HG02610 (cell line): ENCODE measurements around the gene YPEL3.
"Not testable (repeated sequence)": the region's sequence is repeated elsewhere in the genome, so short reads cannot be mapped to it uniquely, and the experiment has no call there.

Source experiments
- ATAC-seq: cut with Tn5 transposase; IDR thresholded peaks from one replicate; pipeline ENCODE4 v1.9.1; 2021; ENCODE audit warnings: mild to moderate bottlenecking, moderate library complexity; ENCODE audit not compliant: unreplicated experiment

The YPEL3 gene

DNA sequence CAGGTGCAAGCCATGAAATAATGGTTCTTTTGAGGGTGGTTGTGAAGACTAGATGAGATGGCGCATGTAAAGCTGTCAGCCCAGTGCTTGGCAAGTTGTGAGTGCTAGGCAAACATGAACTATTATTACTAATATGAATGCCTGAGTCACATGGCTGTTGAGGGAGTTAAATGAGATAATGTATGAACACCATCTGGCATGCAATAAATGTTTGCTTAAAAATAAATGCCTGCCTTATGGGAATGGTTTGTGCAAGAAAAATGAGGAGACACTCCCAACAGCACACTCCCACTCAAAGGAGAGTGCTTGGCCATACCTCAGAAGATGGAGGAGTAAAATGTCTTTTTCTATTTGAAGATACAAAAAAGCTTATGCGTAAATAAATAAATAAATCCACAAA, 23.4 kb upstream of the YPEL3 start:
- ATAC-seq, result no peak

DNA sequence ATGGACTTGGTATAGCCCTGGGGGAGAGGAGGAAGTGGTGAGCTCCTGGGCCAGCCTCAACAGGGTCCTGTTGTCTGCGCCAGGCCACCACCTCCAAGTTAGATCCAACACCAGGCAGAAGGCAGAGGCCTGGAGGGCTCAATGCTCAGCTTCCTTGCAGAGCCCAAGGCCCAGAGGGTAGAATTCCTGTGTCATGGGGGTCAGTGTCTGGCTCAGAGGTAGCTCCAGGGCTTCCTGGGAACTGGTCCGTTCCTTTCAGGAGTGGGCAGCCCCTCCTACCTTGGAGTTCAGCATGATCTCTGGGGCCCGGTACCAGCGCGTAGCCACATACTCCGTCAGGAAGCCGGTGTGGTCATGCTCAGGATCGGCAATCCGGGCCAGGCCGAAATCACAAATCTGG, 21.8 kb upstream of the YPEL3 start:
- no peak for ATAC-seq

DNA sequence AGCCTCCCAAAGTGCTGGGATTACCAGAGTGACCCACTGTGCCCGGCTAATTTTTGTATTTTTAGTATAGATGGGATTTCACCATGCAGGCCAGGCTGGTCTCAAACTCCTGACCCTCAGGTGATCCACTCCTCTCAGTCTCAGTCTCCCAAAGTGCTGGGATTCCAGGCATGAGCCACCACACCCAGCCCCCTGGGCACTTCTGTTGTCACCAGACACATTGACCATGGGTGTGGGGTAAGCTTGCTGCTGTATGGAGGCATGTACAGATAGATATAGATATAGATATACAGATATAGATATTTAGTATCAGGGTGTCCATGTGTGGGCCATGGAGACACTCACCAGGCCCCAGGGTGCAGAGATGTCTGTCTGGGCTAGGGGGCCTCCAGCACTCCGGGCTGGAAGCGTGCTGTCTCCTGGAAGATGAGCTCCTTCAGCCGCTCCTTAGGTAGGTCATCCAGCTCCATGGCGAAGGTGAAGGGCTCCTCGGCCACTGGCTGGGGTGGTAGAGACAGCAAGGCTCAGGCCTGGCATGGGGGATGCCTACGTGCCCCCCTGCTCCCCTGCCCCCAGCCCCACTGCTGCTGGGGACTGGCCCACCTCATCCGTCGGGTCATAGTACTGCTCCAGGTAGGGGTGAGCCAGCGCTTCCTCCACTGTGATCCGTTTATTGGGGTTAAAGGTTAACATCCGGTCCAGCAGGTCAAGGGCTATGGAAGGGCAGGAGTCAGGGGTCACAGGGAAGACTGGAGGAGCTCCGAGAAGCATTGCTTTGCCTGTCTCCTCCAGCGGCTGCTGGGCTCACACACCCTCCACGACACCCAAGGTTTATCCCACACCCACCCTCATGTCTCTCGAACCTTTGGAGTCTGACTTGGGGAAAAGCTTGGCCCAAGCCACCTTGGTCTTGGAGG, 20.5 kb upstream of the YPEL3 start:
- no peak for ATAC-seq

DNA sequence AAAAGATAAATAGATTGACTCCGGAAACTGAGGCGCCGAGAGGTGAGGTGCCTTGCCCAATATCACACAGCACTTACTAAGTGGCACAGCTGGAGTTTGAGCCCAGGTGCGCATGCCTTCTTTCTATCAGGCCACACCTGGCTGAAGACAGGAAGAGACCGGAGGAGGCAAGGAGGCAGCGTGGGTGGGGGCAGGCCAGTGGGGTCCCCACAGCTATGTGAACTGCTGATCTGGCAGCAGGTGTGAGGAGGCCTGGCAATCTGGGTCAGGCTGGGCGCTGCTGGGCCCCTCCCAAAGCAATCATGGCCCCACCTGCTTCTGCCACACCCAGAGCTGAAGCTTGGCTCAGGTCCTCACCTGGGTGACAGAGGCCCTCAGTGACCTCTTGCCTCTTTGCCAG, 19.2 kb upstream of the YPEL3 start:
- no peak for ATAC-seq

DNA sequence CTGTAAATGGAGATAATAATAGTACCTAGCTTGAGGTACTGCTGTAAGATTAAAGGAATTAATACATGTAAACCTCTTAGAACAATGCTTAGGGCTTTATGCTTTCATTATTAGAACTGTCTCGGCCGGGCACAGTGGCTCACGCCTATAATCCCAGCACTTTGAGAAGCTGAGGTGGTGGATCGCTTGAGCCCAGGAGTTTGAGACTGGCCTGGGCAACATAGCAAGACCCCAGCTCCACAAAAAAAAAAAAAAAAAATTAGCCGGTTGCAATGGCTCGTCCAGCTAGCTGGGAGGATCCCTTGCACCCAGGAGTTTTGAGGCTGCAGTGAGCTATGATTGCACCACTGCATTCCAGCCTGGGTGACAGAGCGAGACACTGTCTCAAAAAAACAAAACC, 18.8 kb upstream of the YPEL3 start:
- ATAC-seq, result not testable (repeated sequence)

DNA sequence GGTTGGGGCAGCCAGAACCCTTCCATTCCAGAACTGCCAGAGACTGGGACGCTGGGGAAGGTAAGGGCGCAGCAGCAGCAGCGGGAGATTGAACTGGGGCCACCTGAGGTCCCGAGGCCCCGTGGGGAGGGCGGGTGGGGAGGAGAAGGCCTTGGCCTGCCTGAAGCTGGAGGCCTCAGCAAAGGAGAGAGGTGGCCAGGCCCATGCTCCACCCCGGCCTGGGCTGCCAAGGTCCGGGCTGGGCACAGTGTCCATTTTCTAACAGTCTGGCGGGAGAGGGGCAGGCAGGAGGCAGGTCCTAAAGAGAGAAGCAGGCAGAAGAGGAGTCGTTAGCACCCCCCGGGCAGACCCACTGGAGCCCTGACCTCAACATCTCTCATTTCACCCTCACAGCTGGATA, 18.4 kb upstream of the YPEL3 start:
- ATAC-seq, result no peak

DNA sequence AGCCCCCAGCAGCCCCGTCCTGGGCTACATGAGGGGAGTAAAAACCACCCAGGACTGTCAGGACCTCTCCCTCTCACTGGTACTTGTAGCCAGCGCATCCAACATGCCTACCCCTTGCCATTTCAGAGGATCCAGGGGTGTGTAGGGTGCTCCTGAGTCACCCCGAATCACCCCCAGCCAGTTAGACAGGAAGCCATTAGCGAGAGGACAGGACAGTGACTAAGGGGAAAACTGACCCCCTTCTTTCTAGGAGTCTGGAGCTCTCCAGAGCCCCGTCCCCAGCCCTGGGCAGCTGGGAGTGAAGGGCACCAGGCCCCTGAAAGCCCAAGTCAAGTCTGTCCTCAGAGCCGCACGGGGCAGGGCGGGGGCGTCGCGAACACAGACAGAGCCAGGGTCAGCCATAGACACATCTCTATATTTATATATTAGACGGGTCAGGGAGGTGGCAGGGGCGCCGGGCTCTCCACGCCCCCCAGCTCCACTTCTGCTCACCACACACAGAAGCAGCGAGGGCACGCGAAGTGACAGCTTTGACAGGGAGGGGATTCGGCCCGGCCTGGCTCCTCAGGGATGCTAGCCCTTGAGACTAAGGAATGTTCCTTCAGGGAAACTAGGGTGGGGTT, 17.8 kb upstream of the YPEL3 start:
- no peak for ATAC-seq

DNA sequence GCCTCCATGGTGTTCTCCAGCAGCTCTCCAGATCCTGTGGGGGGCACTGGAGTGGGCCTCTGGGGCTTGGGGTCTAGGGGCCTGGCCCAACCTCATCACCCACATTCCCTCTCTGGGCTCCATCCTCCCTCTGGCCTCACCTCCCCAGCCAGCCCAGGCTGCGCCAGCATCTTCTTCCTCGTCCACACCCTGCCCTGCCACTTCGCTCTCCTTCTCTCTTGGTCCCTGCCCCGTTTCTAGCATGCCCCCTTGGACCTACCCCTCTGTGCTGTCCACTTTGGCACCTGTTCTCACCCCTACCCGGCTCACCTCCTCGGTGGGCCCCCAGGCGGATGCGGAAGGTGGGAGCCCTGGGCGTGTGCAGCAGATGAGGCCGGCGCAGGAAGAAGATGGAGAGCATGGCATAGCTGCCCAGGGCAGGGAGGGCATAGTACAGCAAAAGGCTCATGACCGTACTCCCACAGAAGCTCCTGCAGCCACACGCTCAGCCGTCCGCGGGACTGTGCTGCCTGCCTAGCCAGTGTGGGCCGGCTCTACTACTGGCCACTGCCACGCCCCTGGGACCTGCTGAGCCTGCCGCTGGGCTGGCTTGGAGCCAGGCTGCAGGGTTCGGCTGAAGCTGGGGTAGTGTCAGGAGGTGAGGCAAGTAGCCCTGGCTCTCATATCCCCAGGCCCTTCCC, 17.2 kb upstream of the YPEL3 start, which contains the start of gene GDPD3:
Gene GDPD3 (minus strand): TSS at position 507 of the 680 bp plus-strand sequence. CDS start 59 bp downstream, at position 448.
- ATAC-seq, result no peak

DNA sequence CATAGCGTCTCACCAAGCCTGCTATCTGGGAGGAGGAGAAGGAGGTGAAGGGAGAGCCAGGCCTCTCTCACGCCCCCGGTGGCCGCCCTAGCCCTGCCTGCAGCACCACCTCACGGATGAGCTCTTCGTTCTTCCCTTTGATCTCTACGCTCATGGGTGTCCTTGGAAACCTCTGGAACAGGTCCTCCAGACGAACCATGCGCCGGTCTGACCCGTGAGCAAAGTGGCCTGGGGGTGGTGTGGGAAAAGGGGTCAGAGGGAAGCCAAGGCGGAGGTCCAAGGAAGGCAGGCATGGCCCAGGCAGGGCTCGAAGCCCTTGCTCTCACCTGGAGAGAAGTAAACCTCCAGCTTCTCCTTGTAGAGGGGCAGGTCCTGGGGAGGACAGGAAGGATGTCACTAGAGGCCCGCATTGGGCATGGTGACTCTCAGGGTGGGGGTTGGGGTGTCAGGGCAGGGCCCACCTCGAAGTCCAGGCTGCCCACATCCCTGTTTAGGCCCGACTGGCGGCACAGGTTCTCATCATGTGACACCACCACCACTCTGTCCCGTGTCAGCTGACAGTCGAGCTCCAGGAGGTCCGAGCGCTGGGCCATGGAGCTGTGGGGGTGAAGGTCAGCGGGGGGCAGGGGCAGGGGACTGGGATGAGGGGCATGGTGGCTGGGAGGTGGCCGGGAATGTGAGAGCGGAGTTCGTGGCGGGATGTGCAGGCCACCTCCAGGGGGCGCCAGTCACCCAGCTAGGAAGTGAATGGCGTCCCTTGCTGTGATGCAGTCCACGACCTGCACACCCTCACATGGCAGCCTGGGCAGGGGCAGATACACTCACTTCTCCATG, 16.4 kb upstream of the YPEL3 start:
- no peak for ATAC-seq

DNA sequence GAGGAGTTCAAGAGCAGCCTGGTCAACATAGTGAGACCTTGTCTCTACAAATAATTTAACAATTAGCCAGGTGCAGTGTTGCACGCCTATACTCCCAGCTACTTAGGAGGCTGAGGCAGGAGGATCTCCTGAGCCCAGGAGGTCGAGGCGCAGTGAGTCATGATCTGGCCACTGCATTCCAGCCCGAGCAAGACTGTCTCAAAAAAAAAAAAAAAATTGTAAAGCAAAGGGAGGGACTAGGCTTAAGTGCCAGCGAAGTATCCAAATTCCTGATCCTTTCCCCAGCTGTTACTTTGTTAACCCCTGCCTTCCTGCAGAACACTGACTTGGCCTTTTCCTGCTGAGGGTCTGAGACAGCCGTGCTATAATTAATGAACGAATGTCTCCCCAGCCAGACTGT, 14.6 kb upstream of the YPEL3 start:
- no peak for ATAC-seq

DNA sequence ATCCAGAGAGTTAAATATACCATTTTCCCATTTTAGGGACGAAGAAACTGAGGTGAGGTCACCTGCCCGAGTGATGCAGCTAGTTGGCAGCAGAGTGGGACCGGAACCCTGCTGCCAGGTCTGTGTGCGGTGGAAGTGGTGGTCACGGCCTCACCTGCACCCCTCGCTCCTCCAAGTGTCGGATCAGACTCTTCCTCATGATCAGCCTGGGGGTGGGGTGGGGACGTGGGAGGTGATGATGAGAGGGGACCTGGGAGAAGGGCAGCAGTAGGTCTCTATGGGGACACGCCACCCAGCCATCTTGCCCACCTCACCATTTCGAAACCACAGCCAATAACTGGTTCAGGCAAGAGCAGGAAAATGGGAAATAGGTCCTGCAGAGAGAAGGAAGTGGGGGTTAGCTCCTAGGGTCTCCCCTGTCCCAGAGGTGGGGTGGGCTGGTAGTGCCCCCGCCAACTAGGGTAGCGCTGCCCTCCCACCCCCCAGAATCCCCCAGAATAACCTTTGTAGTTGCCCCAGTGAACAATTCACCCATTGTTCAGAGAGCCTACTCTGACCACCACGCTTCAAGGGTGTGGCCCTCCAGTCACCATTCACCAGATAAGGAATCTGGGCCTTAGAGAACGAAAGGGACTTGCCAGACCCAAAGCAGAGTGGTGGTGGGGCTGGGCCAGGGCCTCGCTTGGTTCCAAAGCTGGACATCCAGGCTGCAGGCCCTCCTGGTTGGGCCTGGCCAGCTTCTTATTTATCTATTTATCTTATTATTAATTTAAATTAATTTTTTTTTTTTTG, 12.2 kb upstream of the YPEL3 start:
- no peak for ATAC-seq

DNA sequence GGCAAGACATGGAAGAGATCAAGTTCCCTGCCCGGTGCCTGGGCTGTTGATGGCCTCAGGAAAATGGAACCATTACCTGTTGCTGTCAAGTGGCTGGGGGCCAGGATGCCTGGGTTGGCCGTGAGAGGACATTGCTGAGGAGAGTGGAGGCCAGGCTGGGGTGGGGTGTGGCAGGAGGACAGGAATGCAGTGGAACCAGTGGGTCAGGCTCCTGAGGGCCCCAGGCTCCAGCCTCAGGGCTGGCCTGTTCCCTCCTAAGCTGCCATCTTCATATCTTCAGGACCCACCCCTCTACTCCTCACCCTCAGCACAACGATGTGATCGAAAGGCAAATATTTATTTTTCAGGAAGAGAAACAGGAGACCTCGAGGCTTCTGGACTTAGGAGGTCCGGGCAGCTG, 8.5 kb upstream of the YPEL3 start:
- no peak for ATAC-seq

DNA sequence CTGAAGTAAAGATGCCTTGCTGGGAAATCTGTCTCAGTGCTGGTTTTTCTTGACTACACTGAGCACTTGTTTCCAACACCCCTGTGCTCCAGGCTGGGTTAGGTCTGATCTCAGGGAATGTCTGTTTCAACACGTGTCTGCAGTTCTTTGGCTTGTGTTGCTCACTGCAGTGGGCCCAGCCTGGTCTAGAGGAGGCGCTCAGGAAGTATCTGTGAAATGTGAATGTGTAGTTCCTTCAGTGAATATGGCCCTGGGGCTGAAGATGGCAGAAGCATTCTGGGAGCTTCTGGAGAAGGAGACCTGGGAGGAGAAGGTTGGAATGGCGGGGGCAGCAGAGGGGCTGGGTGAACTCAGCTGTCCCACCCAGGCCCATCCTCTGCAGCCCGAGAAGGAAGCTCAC, 8.1 kb upstream of the YPEL3 start:
- no peak for ATAC-seq

DNA sequence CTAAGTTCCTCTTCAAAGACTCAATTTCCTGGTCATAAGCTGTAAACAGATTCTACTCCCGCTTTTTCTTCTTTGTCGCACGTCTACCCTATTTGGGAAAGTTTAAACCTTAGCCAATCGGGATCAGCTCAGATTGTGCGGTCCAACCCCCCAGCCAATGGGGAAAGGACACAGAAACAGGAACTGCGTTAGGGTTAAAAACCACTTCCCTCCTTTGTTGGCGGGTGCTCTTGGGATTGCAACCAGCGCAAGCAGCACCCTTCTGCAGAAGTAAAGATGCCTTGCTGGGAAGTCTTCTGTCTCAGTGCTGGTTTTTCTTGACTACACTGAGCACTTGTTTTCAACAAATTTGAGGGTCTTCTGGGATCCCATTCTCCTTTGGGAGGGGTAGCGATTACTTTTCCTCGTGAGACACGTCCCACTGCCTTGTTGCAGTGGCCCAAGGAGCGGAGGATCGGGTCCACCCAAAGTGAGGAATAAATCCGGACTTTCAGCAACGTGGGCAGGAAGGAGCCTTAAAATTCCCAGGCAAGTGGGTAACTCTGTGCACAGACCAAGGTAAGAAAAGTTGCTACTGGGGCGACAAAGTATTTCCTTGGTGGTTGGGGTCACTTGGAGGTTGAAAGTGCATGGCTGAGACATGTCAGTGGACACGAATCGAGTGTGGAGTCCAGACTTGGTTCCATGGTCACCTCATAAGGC, 1.0 kb upstream of the YPEL3 start:
- no peak for ATAC-seq

DNA sequence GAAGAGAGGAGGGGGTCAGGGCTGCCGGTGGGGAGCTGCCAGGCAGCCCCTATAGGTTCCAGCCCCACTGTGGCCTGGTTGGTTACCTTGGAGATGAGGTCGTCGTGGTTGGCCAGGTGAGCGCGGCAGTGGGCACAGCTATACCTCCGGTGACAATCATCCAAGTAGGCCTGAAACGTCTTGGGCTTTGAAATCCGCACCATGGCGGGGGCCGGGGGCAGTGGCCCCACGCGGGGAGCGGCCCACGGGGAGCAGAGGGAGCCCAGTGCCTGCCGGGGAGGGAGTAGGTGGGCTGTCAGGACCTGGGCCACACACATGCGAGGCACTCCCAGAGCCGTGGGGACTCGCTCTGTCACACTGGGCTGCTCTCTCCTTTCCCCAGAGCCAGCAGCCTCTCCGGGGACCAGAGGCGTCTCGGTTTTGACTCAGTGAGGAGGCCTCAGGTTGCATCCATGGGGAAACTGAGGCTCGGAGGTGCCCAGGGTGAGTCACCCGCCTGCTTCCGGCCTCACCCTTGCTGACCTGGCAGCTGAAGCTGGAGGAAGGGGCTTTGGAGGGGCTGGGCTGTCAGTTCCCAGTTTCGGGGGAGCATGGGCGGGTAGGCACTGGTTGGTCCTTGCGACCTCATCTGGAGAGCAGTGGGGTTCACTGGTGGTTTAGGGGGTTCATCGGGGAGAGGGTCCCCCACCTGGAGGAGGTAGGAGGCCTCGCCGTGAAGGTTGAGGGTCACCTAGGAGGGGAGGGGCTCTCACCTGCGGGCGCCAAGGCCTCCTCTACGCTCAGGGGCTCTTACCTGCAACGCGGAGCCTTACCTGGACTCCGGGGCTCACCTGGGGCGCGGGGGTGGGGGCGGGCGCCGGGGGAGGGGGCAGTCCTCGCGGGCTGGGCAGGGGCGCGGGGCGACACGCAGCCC, 591 bp downstream of the YPEL3 start:
- ATAC-seq, result no peak

DNA sequence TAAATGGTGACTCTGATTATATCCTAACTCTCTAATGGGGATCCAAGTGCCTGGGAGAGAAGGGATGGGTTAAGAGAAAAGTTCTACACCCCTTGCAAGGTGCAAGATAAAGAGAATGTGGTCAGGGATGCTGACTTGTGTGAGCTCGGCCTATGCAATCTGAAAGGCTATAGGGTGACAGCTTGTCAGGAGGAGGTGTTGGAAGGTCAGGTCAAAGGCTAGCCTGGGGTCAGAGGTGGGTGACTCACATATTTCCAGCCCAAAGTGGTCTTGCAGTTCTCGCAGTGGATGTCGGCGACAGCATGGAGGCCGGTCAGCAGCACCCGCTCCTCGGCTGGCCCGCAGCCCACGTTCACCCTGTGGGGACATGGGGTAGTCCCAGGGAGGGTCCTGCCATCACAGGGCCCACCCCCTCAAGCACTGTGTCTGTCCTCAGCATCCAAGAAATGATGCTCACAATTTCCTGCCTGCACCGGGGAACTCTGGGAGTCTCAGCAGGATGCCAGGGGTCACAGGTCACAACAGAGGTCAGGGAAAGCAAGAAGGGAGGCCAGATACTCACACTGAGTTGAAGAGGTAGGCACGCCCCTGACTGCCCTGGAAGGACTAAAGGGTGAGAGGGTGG, 1.4 kb downstream of the YPEL3 start:
- ATAC-seq, result no peak

DNA sequence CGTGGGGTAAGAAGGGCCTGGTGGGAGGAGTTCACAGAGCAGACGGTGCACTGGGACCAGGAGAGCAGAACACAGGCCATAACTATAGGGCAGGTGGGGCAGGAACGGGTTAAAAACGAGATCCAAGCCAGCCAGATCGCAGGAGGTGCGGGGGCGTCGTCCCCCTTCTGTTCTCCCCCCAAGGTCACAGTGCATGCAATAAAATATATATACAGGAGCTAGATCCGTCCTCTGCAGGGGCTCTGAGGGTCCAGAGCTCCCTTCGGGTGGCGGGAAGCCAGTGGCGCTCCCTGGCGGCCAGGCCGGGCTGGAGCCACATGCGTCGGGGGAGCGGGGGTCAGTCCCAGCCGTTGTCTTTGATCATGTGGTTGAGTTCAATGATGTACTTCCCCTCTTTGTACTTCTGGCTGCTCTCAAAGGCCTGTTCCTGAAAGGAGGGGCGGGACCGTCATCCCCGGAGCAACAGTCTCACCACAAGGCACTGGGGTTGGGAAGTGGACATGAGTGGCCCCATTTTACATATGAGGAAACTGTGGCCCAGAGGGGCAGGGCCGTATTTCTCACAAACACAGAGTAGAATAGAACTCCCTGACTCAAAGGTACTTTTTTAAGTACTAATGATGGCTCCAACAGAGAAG, 3.5 kb downstream of the YPEL3 start:
- peak; percentile 39 for ATAC-seq
